Measurements from ENCODE around the gene AUNIP.

Gene AUNIP

GRCh38 chr1:25794325-25794724, 64.9 kb downstream of the AUNIP start:
- DNase-seq (ENCODE audit: low read depth): no peak

- no peak for DNase-seq (ENCODE audit: low read depth)
Observed at GRCh38 chr1:25793585-25794170, 65.6 kb downstream of the AUNIP start.

- DNase-seq (ENCODE audit: low read depth): no peak
Observed at GRCh38 chr1:25792115-25792514, 67.1 kb downstream of the AUNIP start.

- DNase-seq (ENCODE audit: low read depth): no peak
Observed at GRCh38 chr1:25790472-25790871, 68.8 kb downstream of the AUNIP start.

GRCh38 chr1:25787760-25788166, 71.5 kb downstream of the AUNIP start:
- DNase-seq (ENCODE audit: low read depth): no peak

- DNase-seq (ENCODE audit: low read depth): no peak
Observed at GRCh38 chr1:25786887-25787759, 72.1 kb downstream of the AUNIP start.

GRCh38 chr1:25785333-25786067, 73.8 kb downstream of the AUNIP start:
- no peak for DNase-seq (ENCODE audit: low read depth)

- no peak for DNase-seq (ENCODE audit: low read depth)
Observed at GRCh38 chr1:25784575-25785051, 74.6 kb downstream of the AUNIP start.
